ENCODE measurements around the gene FLNA.

Gene FLNA

GRCh38 chrX:154367474-154368308 is 6.7 kb downstream of the FLNA start:
- peak overlapping the region; percentile 88 for H3K4me3 ChIP-seq (replicated peaks; ENCODE audit: low read depth, low read length)
- no peak for TF ChIP-seq CTCF (IDR thresholded peaks at IDR 0.05; ENCODE audit: low read depth, low read length, missing control alignments)
- no peak for DNase-seq (ENCODE audit: extremely low read depth, low read depth)

- DNase-seq (ENCODE audit: extremely low read depth, low read depth) = no peak
Observed at GRCh38 chrX:154366666-154367055, 7.8 kb downstream of the FLNA start.

GRCh38 chrX:154365997-154366665 is 8.3 kb downstream of the FLNA start:
- no peak overlapping the region for H3K4me3 ChIP-seq (replicated peaks; ENCODE audit: low read depth, low read length)
- DNase-seq (ENCODE audit: extremely low read depth, low read depth) = no peak
- no peak for TF ChIP-seq CTCF (IDR thresholded peaks at IDR 0.05; ENCODE audit: low read depth, low read length, missing control alignments)

More at GRCh38 chrX:154366666-154367055, 7.8 kb downstream of the FLNA start:
- 0 out of 2 replicates have a peak overlapping the region, but pooled peaks have one; percentile 88 for H3K4me3 ChIP-seq (replicated peaks; ENCODE audit: low read depth, low read length)
- no peak for TF ChIP-seq CTCF (IDR thresholded peaks at IDR 0.05; ENCODE audit: low read depth, low read length, missing control alignments)

- no peak for TF ChIP-seq CTCF (IDR thresholded peaks at IDR 0.05; ENCODE audit: low read depth, low read length, missing control alignments)
- no peak for DNase-seq (ENCODE audit: extremely low read depth, low read depth)
Observed at GRCh38 chrX:154365052-154365600, 9.3 kb downstream of the FLNA start.

GRCh38 chrX:154363706-154364439 is 10.6 kb downstream of the FLNA start:
- no peak for TF ChIP-seq CTCF (IDR thresholded peaks at IDR 0.05; ENCODE audit: low read depth, low read length, missing control alignments)
- DNase-seq (ENCODE audit: extremely low read depth, low read depth) = no peak
- H3K4me3 ChIP-seq (replicated peaks; ENCODE audit: low read depth, low read length) = no peak overlapping the region

More at GRCh38 chrX:154365052-154365600, 9.3 kb downstream of the FLNA start:
- no peak overlapping the region for H3K4me3 ChIP-seq (replicated peaks; ENCODE audit: low read depth, low read length)

- no peak for DNase-seq (ENCODE audit: extremely low read depth, low read depth)
- no peak overlapping the region for H3K4me3 ChIP-seq (replicated peaks; ENCODE audit: low read depth, low read length)
- TF ChIP-seq CTCF (IDR thresholded peaks at IDR 0.05; ENCODE audit: low read depth, low read length, missing control alignments) = no peak
Observed at GRCh38 chrX:154362085-154362742, 12.2 kb downstream of the FLNA start.
